HepG2 (cell line): ENCODE measurements around the gene FLRT2. TPM values are rescaled to one million over a fixed set of nuclear protein-coding genes. Genes with fewer than 3 reads are reported as not detected.

Experiments
- ATAC-seq: fragments of 200-7000 bp; cut with Tn5 transposase; 3 replicates; pipeline ENCODE4 v1.9.1; 2020; ENCODE audit warnings: mild to moderate bottlenecking, moderate library complexity
- BruUV-seq: library from RNA; stranded (reverse); fragments of 400-500 nt; replicated peaks from 2 replicates; lab custom pipeline; 2021; lab: Mats Ljungman, UMichigan
- CTCF ChIA-PET: fragments of 300-600 bp; formaldehyde crosslinking; extraction: SDS; loops from one replicate; lab custom pipeline; 2021; ENCODE audit warnings: low total read pairs, inconsistent platforms, low intra/inter-chr PET ratio; lab: Yijun Ruan, JAX
- POLR2A ChIA-PET: fragments of 350-600 bp; sonication (Branson Sonifier 250); formaldehyde crosslinking; loops from one replicate; lab custom pipeline; 2020; ENCODE audit warnings: antibody characterized with exemption, inconsistent platforms; lab: Yijun Ruan, JAX
- DNase-seq: peaks from one replicate; pipeline ENCODE4 v3.0.0-alpha.2; 2015; ENCODE audit warnings: low spot score
- FAIRE-seq: peaks from 3 replicates; lab custom pipeline; 2011; peaks lifted over from hg19 to GRCh38; lab: Jason Lieb, UNC
- H2AFZ ChIP-seq: one replicate; pipeline ENCODE4 v1.6.1; 2011; ENCODE audit warnings: low read length, inconsistent platforms
- H3K27ac ChIP-seq: fragments of 300-600 bp; 3 replicates; pipeline ENCODE4 v1.8.0; 2011; ENCODE audit warnings: mixed run types, mild to moderate bottlenecking, mixed read lengths, low read length, inconsistent platforms; ENCODE audit not compliant: insufficient read depth; ENCODE audit errors: extremely low read length
- H3K27me3 ChIP-seq, 2 experiments: fragments of 200-600 bp in 1 of 2; 2 replicates in 1 of 2; 3 replicates in 1 of 2; pipeline versions ENCODE4 v1.6.0 to v1.8.0; 2011; ENCODE audit warnings: low read length in 2 of 2, mild to moderate bottlenecking in 2 of 2, moderate library complexity in 2 of 2, inconsistent platforms in 1 of 2; ENCODE audit not compliant: insufficient read depth in 2 of 2, control insufficient read depth in 1 of 2
- H3K36me3 ChIP-seq, 2 experiments: fragments of 200-600 bp in 1 of 2; replicated peaks in 1 of 2; 2 replicates in 1 of 2; 3 replicates in 1 of 2; pipeline versions ENCODE4 v1.5.1 to v1.8.0; 2011; ENCODE audit warnings: low read length in 2 of 2, inconsistent platforms in 1 of 2; ENCODE audit not compliant: insufficient read depth in 2 of 2, control insufficient read depth in 1 of 2
- H3K4me1 ChIP-seq: 2 replicates; pipeline ENCODE4 v1.5.1; 2012; ENCODE audit warnings: low read length, inconsistent platforms; ENCODE audit not compliant: insufficient read depth
- H3K4me2 ChIP-seq: 2 replicates; pipeline ENCODE4 v1.6.0; 2011; ENCODE audit warnings: low read depth, low read length, inconsistent platforms
- H3K4me3 ChIP-seq, 3 experiments: fragments of 200-600 bp in 1 of 3; sonication (generic), shearing (Covaris generic) in 1 of 3; replicated peaks in 1 of 3; 2 replicates each; pipeline ENCODE4 v1.5.1; 2011 to 2016; ENCODE audit warnings: low read length in 3 of 3, inconsistent platforms in 2 of 3, low read depth in 2 of 3, mild to moderate bottlenecking in 2 of 3, control low read depth in 1 of 3, mixed read lengths in 1 of 3; ENCODE audit not compliant: insufficient read depth in 1 of 3
- H3K79me2 ChIP-seq: one replicate; pipeline ENCODE4 v1.6.1; 2011; ENCODE audit warnings: low read length, inconsistent platforms; ENCODE audit not compliant: insufficient read depth
- H3K9ac ChIP-seq: 2 replicates; pipeline ENCODE4 v1.6.0; 2011; ENCODE audit warnings: mild to moderate bottlenecking, low read depth, low read length, inconsistent platforms; ENCODE audit not compliant: insufficient read depth
- H3K9me3 ChIP-seq: 2 replicates; pipeline ENCODE4 v1.5.1; 2012; ENCODE audit warnings: mild to moderate bottlenecking, low read length
- H4K20me1 ChIP-seq: 2 replicates; pipeline ENCODE4 v1.6.0; 2011; ENCODE audit warnings: inconsistent platforms, mild to moderate bottlenecking, low read length, moderate library complexity; ENCODE audit not compliant: insufficient read depth
- AFF4 ChIP-seq: sonication (generic); formaldehyde crosslinking; IDR thresholded peaks from 2 replicates; pipeline ENCODE4 v1.4.0; 2020; ENCODE audit warnings: missing genetic modification reagents
- CEBPB ChIP-seq: IDR thresholded peaks from 2 replicates; pipeline ENCODE4 v1.6.1; 2011; ENCODE audit warnings: low read depth, low read length, improper control_type of control experiment, borderline replicate concordance
- GLMP ChIP-seq: sonication (generic); formaldehyde crosslinking; IDR thresholded peaks from 2 replicates; pipeline ENCODE4 v1.9.0; 2021; ENCODE audit warnings: missing genetic modification reagents, mild to moderate bottlenecking, borderline replicate concordance
- KLF12 ChIP-seq: sonication (generic); formaldehyde crosslinking; IDR thresholded peaks from 2 replicates; pipeline ENCODE4 v1.4.0; 2020; ENCODE audit warnings: missing genetic modification reagents, borderline replicate concordance
- MED8 ChIP-seq: sonication (generic); formaldehyde crosslinking; IDR thresholded peaks from 2 replicates; pipeline ENCODE4 v1.8.1; 2023; ENCODE audit warnings: mild to moderate bottlenecking, missing genetic modification reagents; ENCODE audit not compliant: insufficient replicate concordance
- MIER3 ChIP-seq: IDR thresholded peaks from 2 replicates; pipeline ENCODE4 v1.6.1; 2016; ENCODE audit warnings: missing compliant biosample characterization, borderline replicate concordance
- NFIC ChIP-seq: IDR thresholded peaks from 2 replicates; pipeline ENCODE4 v1.6.1; 2012; ENCODE audit warnings: mild to moderate bottlenecking, low read length, inconsistent platforms
- POLR2AphosphoS5 ChIP-seq: IDR thresholded peaks from 2 replicates; pipeline ENCODE4 v1.6.1; 2012; ENCODE audit warnings: low read depth, low read length
- PPARG ChIP-seq: conservative IDR thresholded peaks from 2 replicates; pipeline ENCODE4 v1.6.1; 2016; ENCODE audit warnings: missing biosample characterization, missing genetic modification reagents
- TCF7L2 ChIP-seq: IDR thresholded peaks from 2 replicates; pipeline ENCODE4 v1.6.1; 2011; ENCODE audit warnings: mild to moderate bottlenecking, low read depth, low read length, moderate library complexity
- TFDP1 ChIP-seq: IDR thresholded peaks from 2 replicates; pipeline ENCODE4 v1.6.1; 2016; ENCODE audit warnings: missing compliant biosample characterization, missing genetic modification reagents, borderline replicate concordance
- TMF1 ChIP-seq: sonication (generic); formaldehyde crosslinking; IDR thresholded peaks from 2 replicates; pipeline ENCODE4 v1.8.1; 2022; ENCODE audit warnings: low read depth, missing genetic modification reagents
- ZNF180 ChIP-seq: sonication (generic); formaldehyde crosslinking; IDR thresholded peaks from 2 replicates; pipeline ENCODE4 v1.4.0; 2020; ENCODE audit warnings: low read depth, missing genetic modification reagents, borderline replicate concordance
- ZNF761 ChIP-seq: sonication (generic); formaldehyde crosslinking; conservative IDR thresholded peaks from 2 replicates; pipeline ENCODE4 v1.4.0; 2020; ENCODE audit warnings: mild to moderate bottlenecking, missing genetic modification reagents
- ZSCAN29 ChIP-seq: sonication (generic); formaldehyde crosslinking; conservative IDR thresholded peaks from 2 replicates; pipeline ENCODE4 v1.4.0; 2020; ENCODE audit warnings: mild to moderate bottlenecking, missing genetic modification reagents
- WGBS: methylation state at CpG from one replicate; pipeline ENCODE4 v1.1.6; 2017; ENCODE audit warnings: low lambda C conversion rate; 5-methylcytosine and 5-hydroxymethylcytosine counted together
- in situ Hi-C: cut with HindIII; loops from 2 replicates; pipeline ENCODE4 v1.10.0; 2017; ENCODE audit warnings: low pct_unique_long_range_greater_than_20kb; ENCODE audit not compliant: extremely low pct_ligation_motif_present
- intact Hi-C: fragments of 100-400 bp; cut with micrococcal nuclease; formaldehyde crosslinking; loops from one replicate; pipeline ENCODE4 v1.10.0; 2022; ENCODE audit not compliant: unreplicated experiment
- polyA plus RNA-seq, 8 experiments: library from polyadenylated mRNA; depleted of rRNA in 3 of 8; stranded (reverse) in 7 of 8; unstranded in 1 of 8; fragments of >200 nt; fragmentation: Illumina TruSeq in 4 of 8; extraction: Trizol in 4 of 8; gene quantifications; 2 replicates each; pipeline versions ENCODE4 v1.2.1 to v1.2.3, GENCODE V29; 2011 to 2016; ENCODE audit warnings: low read depth in 4 of 8, missing spikeins in 1 of 8, mixed read lengths in 1 of 8; ENCODE audit not compliant: insufficient read depth in 1 of 8
- total RNA-seq, 5 experiments: library from RNA; depleted of rRNA; stranded (reverse); fragments of >200 nt; fragmentation: Illumina TruSeq; extraction: Trizol; gene quantifications; 2 replicates each; pipeline ENCODE4 v1.2.3, GENCODE V29; 2016; ENCODE audit warnings: low read depth in 1 of 5

Gene FLRT2
- total and polyA plus RNA-seq, 2 of the 13 experiments (the other 11 are each of a cell fraction or from before 2014, with no cell fraction given) = not detected

- H3K9ac ChIP-seq = no peak overlapping the region
- peaks cover 67% of the 10 kb centered on the region for H3K9me3 ChIP-seq
- no peak overlapping the region for H3K27ac ChIP-seq
- H4K20me1 ChIP-seq = no peaks in the 10 kb centered on the region
- no peak overlapping the region for H3K4me2 ChIP-seq
- FAIRE-seq = no peak
- no peak for ATAC-seq
- intact Hi-C loops (no loop called here), in situ Hi-C loops (no loop called here)
- ChIA-PET POLR2A (no interaction called here), CTCF (no interaction called here)
- H3K27me3 ChIP-seq = no peaks in the 10 kb centered on the region
- DNase-seq = no peak
- no peaks in the 10 kb centered on the region for H3K4me1 ChIP-seq
- no peak overlapping the region for H2AFZ ChIP-seq
- 3% methylated on average over 1 of the region's 1 CpG for WGBS
- TF ChIP-seq NFIC (no peak), ZSCAN29 (CRISPR knock-in tag) (no peak), TFDP1 (no peak), POLR2AphosphoS5 (no peak), ZNF761 (CRISPR knock-in tag) (no peak), MED8 (CRISPR knock-in tag) (no peak), KLF12 (CRISPR knock-in tag) (no peak), CEBPB (peak; percentile 81)
- no peak overlapping the region for H3K4me3 ChIP-seq
- no peaks in the 10 kb centered on the region for H3K36me3 ChIP-seq
- no peaks in the 10 kb centered on the region for H3K79me2 ChIP-seq
- no TSS peak for BruUV-seq
These were observed 158.1 kb downstream of the FLRT2 start for GRCh38 chr14:85688006-85688405.

GRCh38 chr14:85695300-85695699 lies 165.4 kb downstream of the FLRT2 start:
- POLR2A ChIA-PET = no interaction called here
- no TSS peak for BruUV-seq
- H3K9me3 ChIP-seq = peaks cover 75% of the 10 kb centered on the region
- H3K4me2 ChIP-seq = no peak overlapping the region
- FAIRE-seq (no peak), DNase-seq (no peak), ATAC-seq (no peak)
- H3K4me3 ChIP-seq = no peak overlapping the region
- CTCF ChIA-PET = no interaction called here
- H4K20me1 ChIP-seq = no peaks in the 10 kb centered on the region
- no peak overlapping the region for H3K27ac ChIP-seq
- H3K27me3 ChIP-seq = no peaks in the 10 kb centered on the region
- H3K9ac ChIP-seq = no peak overlapping the region
- 0% methylated on average over 2 of the region's 2 CpGs for WGBS
- intact Hi-C loops (no loop called here), in situ Hi-C loops (no loop called here)
- H3K36me3 ChIP-seq = no peaks in the 10 kb centered on the region
- H3K79me2 ChIP-seq = no peaks in the 10 kb centered on the region
- H2AFZ ChIP-seq = no peak overlapping the region
- TF ChIP-seq PPARG (no peak), TMF1 (no peak), MIER3 (CRISPR knock-in tag) (no peak), GLMP (CRISPR knock-in tag) (no peak), TCF7L2 (no peak), AFF4 (no peak), ZNF180 (CRISPR knock-in tag) (no peak)
- H3K4me1 ChIP-seq = no peaks in the 10 kb centered on the region
